SKM-1 (cell line): ENCODE measurements around the gene PDSS2.
A peak's percentile ranks its signal among the peaks of the same experiment; 100 is the strongest.
"Not testable (repeated sequence)": the region's sequence is repeated elsewhere in the genome, so short reads cannot be mapped to it uniquely, and the experiment has no call there.

ENCODE experiments used
- DNase-seq: peaks from one replicate; lab custom pipeline; 2025; ENCODE audit not compliant: unreplicated experiment; lab: John Stamatoyannopoulos, UW

PDSS2 gene

GRCh38 chr6:107475826-107476225 lies 16.5 kb upstream of the PDSS2 start:
- DNase-seq: not testable (repeated sequence)

- not testable (repeated sequence) for DNase-seq
Measured at GRCh38 chr6:107475360-107475759, 16.0 kb upstream of the PDSS2 start.

GRCh38 chr6:107473660-107474059 lies 14.3 kb upstream of the PDSS2 start:
- DNase-seq: no peak

DNA sequence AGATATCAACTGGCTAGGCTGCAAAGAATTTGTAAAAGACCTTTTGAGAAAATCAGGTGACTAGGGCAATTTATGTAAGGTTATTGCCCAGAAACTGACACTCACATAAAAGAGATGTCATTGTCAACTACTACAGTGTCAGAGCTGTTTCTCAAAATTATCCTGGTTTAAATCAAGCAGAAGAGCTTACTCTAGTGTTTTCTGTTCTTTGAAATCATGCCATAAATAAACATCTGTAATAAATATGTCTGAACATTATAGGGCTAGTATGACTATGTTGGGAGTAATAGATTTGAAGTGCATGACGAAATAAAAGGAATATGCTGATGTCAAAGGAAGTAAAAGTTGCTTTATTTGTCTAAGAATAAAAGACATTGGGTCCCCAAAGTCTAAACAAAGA lies 11.0 kb upstream of the PDSS2 start:
- DNase-seq: no peak

GRCh38 chr6:107466062-107466461 lies 6.7 kb upstream of the PDSS2 start:
- DNase-seq: no peak

DNA sequence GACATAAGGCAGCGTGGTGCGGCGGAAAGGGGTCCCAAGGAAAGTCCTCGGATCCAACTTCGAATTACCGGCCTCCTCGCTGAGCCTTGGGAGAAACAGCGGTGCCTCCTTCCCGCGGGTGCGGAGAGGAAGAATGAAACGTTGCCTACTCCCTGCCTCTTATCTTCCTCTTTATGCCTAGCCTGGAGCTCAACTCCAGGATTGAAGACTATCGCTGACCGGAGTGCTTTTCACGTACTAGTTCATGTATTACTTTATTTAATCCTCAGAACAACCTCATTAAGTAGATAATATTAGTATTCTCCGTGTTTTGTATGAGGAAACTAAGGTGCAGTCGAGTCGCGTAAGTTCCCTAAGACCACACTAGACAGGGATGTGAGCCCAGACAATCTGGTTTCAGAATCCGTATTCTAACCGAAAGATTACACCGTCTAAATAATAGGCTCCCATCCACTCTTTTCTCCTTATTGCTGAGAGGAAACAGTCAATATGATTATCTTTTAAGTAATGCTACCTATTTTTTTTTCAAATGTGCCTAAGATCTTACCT lies 793 bp upstream of the PDSS2 start:
- peak; percentile 23 for DNase-seq

- no peak for DNase-seq
Measured at GRCh38 chr6:107458672-107459282, 587 bp downstream of the PDSS2 start.

GRCh38 chr6:107448776-107449175 lies 10.6 kb downstream of the PDSS2 start:
- no peak for DNase-seq

GRCh38 chr6:107447663-107448216 lies 11.6 kb downstream of the PDSS2 start:
- no peak for DNase-seq

GRCh38 chr6:107444277-107444676 lies 15.1 kb downstream of the PDSS2 start:
- DNase-seq: no peak

GRCh38 chr6:107443608-107444267 lies 15.6 kb downstream of the PDSS2 start:
- DNase-seq: no peak

DNA sequence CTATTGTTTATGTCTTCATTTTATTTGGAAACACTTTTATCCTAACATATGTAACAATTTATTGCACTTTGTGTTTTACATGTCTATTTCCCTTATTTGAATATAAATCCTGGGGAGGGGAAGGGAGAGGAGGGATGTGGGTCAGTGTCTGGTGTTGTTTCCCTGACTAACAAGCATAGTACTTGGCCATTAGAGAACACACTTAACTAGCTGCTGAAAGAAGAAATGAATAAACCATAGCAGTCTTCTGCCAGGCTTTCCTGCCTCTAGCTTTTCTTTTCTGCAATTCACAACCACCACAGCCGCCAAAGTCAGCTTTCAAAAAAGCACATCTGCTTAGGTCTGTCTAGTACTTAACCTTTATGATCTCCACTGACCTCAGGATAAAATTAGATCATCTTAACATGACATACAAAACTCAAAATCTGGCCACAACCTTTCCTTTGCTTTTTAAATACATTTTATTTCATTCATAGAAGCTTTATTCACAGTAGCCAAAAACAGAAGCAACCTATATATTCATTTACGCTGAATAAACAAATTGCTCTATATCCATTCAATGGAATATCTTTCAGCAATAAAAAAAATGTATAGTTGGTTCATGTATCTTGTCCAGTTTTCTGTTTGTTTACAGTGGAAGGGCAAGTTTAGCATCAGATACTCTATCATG lies 16.3 kb downstream of the PDSS2 start:
- no peak for DNase-seq

DNA sequence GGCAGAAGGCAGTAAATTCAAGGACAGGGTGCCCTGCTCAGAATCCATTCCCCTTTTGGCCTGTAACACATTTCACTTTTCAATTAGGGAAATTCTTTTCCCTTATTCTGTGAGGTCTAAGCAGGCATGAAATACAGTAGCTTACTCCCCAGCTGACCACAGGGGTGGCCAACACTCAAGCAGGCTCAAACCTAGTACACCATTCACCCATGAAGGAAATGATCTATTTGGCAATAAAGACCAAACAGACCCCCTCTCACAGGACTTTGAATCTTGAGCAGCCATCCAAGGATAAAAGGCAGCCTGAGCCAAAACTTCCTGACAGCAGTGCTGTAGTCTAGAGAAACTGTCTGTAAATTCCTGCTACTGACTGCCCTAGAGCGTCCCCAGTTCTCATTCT lies 17.7 kb downstream of the PDSS2 start:
- DNase-seq: no peak

GRCh38 chr6:107440936-107441335 lies 18.4 kb downstream of the PDSS2 start:
- no peak for DNase-seq

DNA sequence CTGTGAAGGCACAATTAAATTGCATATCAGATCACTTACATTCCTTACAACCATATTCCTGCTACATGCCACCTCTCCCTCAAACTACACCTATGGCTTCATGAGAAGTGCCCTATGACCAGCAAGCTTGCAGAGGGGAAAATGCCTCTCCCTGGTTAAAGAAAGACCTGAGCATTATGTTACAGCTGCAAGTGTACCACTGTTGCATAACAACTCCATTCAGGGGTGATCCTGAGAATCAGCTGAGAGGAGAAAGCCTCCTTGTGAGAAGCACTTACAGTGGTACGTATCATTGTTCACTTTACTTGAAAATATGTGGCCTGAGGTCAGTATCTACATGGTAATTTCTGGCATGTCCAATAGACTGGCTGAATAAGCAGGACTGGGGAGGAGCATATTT lies 20.0 kb downstream of the PDSS2 start:
- DNase-seq: no peak

GRCh38 chr6:107437691-107438090 lies 21.7 kb downstream of the PDSS2 start:
- DNase-seq: no peak

- no peak for DNase-seq
Measured at GRCh38 chr6:107436881-107437280, 22.5 kb downstream of the PDSS2 start.

DNA sequence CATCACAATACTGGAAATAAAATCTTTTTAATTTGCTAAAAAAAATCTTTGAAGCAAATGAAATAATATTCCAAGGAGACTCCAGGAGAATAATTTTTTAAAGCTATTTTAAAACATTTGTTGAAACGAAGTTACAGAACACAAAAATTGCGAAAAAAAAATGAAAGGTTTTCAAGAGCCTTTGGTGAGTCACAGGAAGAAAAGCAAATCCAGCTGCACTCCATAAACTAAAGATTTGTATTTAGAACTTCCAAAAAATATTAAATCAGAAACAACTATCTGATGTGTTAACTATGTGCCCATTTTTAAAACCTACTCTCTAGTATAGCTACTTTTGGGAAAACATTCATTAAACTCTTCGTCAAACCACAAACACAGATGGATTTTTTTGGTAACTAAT lies 23.6 kb downstream of the PDSS2 start:
- no peak for DNase-seq

- DNase-seq: no peak
Measured at GRCh38 chr6:107434812-107435211, 24.6 kb downstream of the PDSS2 start.

DNA sequence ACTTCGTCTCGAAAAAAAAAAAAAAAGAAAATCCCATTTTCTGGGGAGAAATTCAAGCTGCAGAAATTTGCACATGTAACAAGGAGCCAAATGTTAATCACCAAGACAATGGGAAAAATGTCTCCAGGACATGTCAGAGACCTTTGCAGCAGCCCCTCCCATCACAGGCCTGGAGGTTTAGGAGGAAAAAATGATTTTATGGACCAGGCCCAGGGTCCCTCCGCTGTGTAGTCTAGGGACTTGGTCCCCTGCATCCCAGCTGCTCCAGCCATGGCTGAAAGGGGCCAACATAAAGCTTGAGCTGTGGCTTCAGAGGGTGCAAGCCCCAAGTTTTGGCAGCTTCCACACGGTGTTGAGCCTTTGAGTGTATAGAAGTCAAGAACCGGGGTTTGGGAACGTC lies 33.4 kb downstream of the PDSS2 start:
- not testable (repeated sequence) for DNase-seq

GRCh38 chr6:107423474-107423990 lies 35.8 kb downstream of the PDSS2 start:
- no peak for DNase-seq
